ENCODE results near the gene SHB. TPM values are rescaled to one million over a fixed set of nuclear protein-coding genes. Genes with fewer than 3 reads are reported as not detected.
A peak's percentile ranks its signal among the peaks of the same experiment; 100 is the strongest.

Gene SHB
- total and polyA plus RNA-seq, 2 donors = 4.9 to 5.5 TPM

- Histone ChIP-seq H3K4me3 (ENCODE audit: low read length in 2 of 2) (no peak overlapping the region), H3K36me3 (ENCODE audit: control insufficient read depth in 2 of 2, insufficient read depth in 2 of 2, low read length in 1 of 2) (peaks cover 0 to 2% of the 10 kb centered on the region in 2 donors), H3K4me1 (ENCODE audit: control insufficient read depth in 2 of 2, insufficient read depth in 2 of 2, low read length in 2 of 2) (peaks cover 17 to 51% of the 10 kb centered on the region in 2 donors), H3K9me3 (ENCODE audit: control insufficient read depth in 2 of 2, insufficient read depth in 1 of 2, low read length in 1 of 2) (no peaks in the 10 kb centered on the region), H3K27me3 (ENCODE audit: control insufficient read depth in 2 of 2, insufficient read depth in 1 of 2, low read length in 1 of 2) (no peaks in the 10 kb centered on the region), H3K27ac (ENCODE audit: low read depth in 1 of 2, low read length in 1 of 2) (peak overlapping the region; percentile 28 to 46)
- 8% methylated on average over 15 of the region's 15 CpGs for WGBS
- DNase-seq (ENCODE audit: low read depth in 6 of 9, low spot score in 9 of 9) = peak in 7 of 9 donors; percentile 42 to 82 (median 63)
These were observed 74.2 kb downstream of the SHB start for GRCh38 chr9:37994639-37995347.

GRCh38 chr9:37992924-37993349 is 76.1 kb downstream of the SHB start:
- WGBS = 13% methylated on average over 8 of the region's 8 CpGs
- H3K4me1 ChIP-seq (ENCODE audit: control insufficient read depth in 2 of 2, insufficient read depth in 2 of 2, low read length in 2 of 2) = peaks cover 17 to 34% of the 10 kb centered on the region in 2 donors

GRCh38 chr9:37990404-37991015 is 78.5 kb downstream of the SHB start:
- H3K4me1 ChIP-seq (ENCODE audit: control insufficient read depth in 2 of 2, insufficient read depth in 2 of 2, low read length in 2 of 2) = peaks cover 17 to 48% of the 10 kb centered on the region in 2 donors
- H3K27ac ChIP-seq (ENCODE audit: low read depth in 1 of 2, low read length in 1 of 2) = no peak overlapping the region
- H3K4me3 ChIP-seq (ENCODE audit: low read length in 2 of 2) = no peak overlapping the region
- DNase-seq (ENCODE audit: low read depth in 6 of 9, low spot score in 9 of 9) = no peak
- 66% methylated on average over 5 of the region's 5 CpGs for WGBS
- no peaks in the 10 kb centered on the region for H3K27me3 ChIP-seq (ENCODE audit: control insufficient read depth in 2 of 2, insufficient read depth in 1 of 2, low read length in 1 of 2)
- no peaks in the 10 kb centered on the region for H3K9me3 ChIP-seq (ENCODE audit: control insufficient read depth in 2 of 2, insufficient read depth in 1 of 2, low read length in 1 of 2)
- peaks cover 0 to 2% of the 10 kb centered on the region in 2 donors for H3K36me3 ChIP-seq (ENCODE audit: control insufficient read depth in 2 of 2, insufficient read depth in 2 of 2, low read length in 1 of 2)

More at GRCh38 chr9:37992924-37993349, 76.1 kb downstream of the SHB start:
- H3K4me3 ChIP-seq (ENCODE audit: low read length in 2 of 2) = no peak overlapping the region
- H3K9me3 ChIP-seq (ENCODE audit: control insufficient read depth in 2 of 2, insufficient read depth in 1 of 2, low read length in 1 of 2) = no peaks in the 10 kb centered on the region
- H3K27ac ChIP-seq (ENCODE audit: low read depth in 1 of 2, low read length in 1 of 2) = peak overlapping the region in 1 of 2 donors; percentile 71
- DNase-seq (ENCODE audit: low read depth in 6 of 9, low spot score in 9 of 9) = peak in 5 of 9 donors; percentile 23 to 72 (median 40)
- no peaks in the 10 kb centered on the region for H3K27me3 ChIP-seq (ENCODE audit: control insufficient read depth in 2 of 2, insufficient read depth in 1 of 2, low read length in 1 of 2)
- H3K36me3 ChIP-seq (ENCODE audit: control insufficient read depth in 2 of 2, insufficient read depth in 2 of 2, low read length in 1 of 2) = peaks cover 0 to 2% of the 10 kb centered on the region in 2 donors

- no peak for DNase-seq (ENCODE audit: low read depth in 6 of 9, low spot score in 9 of 9)
- no peak overlapping the region for H3K4me3 ChIP-seq (ENCODE audit: low read length in 2 of 2)
- no peaks in the 10 kb centered on the region for H3K9me3 ChIP-seq (ENCODE audit: control insufficient read depth in 2 of 2, insufficient read depth in 1 of 2, low read length in 1 of 2)
- WGBS = 94% methylated on average over 5 of the region's 5 CpGs
- H3K4me1 ChIP-seq (ENCODE audit: control insufficient read depth in 2 of 2, insufficient read depth in 2 of 2, low read length in 2 of 2) = peaks cover 20 to 48% of the 10 kb centered on the region in 2 donors
- H3K27me3 ChIP-seq (ENCODE audit: control insufficient read depth in 2 of 2, insufficient read depth in 1 of 2, low read length in 1 of 2) = no peaks in the 10 kb centered on the region
- H3K27ac ChIP-seq (ENCODE audit: low read depth in 1 of 2, low read length in 1 of 2) = no peak overlapping the region
- peaks cover 0 to 2% of the 10 kb centered on the region in 2 donors for H3K36me3 ChIP-seq (ENCODE audit: control insufficient read depth in 2 of 2, insufficient read depth in 2 of 2, low read length in 1 of 2)
These were observed 79.3 kb downstream of the SHB start for GRCh38 chr9:37989701-37990100.

- no peak for DNase-seq (ENCODE audit: low read depth in 6 of 9, low spot score in 9 of 9)
- 70% methylated on average over 2 of the region's 2 CpGs for WGBS
- Histone ChIP-seq H3K9me3 (ENCODE audit: control insufficient read depth in 2 of 2, insufficient read depth in 1 of 2, low read length in 1 of 2) (no peaks in the 10 kb centered on the region), H3K27me3 (ENCODE audit: control insufficient read depth in 2 of 2, insufficient read depth in 1 of 2, low read length in 1 of 2) (no peaks in the 10 kb centered on the region), H3K4me3 (ENCODE audit: low read length in 2 of 2) (no peak overlapping the region), H3K27ac (ENCODE audit: low read depth in 1 of 2, low read length in 1 of 2) (no peak overlapping the region), H3K4me1 (ENCODE audit: control insufficient read depth in 2 of 2, insufficient read depth in 2 of 2, low read length in 2 of 2) (peaks cover 20 to 49% of the 10 kb centered on the region in 2 donors), H3K36me3 (ENCODE audit: control insufficient read depth in 2 of 2, insufficient read depth in 2 of 2, low read length in 1 of 2) (peaks cover 0 to 2% of the 10 kb centered on the region in 2 donors)
These were observed 80.4 kb downstream of the SHB start for GRCh38 chr9:37988602-37989001.

GRCh38 chr9:37988041-37988440 is 81.0 kb downstream of the SHB start:
- Histone ChIP-seq H3K27ac (ENCODE audit: low read depth in 1 of 2, low read length in 1 of 2) (no peak overlapping the region), H3K4me3 (ENCODE audit: low read length in 2 of 2) (no peak overlapping the region), H3K36me3 (ENCODE audit: control insufficient read depth in 2 of 2, insufficient read depth in 2 of 2, low read length in 1 of 2) (peaks cover 0 to 2% of the 10 kb centered on the region in 2 donors), H3K9me3 (ENCODE audit: control insufficient read depth in 2 of 2, insufficient read depth in 1 of 2, low read length in 1 of 2) (no peaks in the 10 kb centered on the region), H3K4me1 (ENCODE audit: control insufficient read depth in 2 of 2, insufficient read depth in 2 of 2, low read length in 2 of 2) (peaks cover 18 to 53% of the 10 kb centered on the region in 2 donors), H3K27me3 (ENCODE audit: control insufficient read depth in 2 of 2, insufficient read depth in 1 of 2, low read length in 1 of 2) (no peaks in the 10 kb centered on the region)
- WGBS = 94% methylated on average over 5 of the region's 5 CpGs
- DNase-seq (ENCODE audit: low read depth in 6 of 9, low spot score in 9 of 9) = no peak

- Histone ChIP-seq H3K36me3 (ENCODE audit: control insufficient read depth in 2 of 2, insufficient read depth in 2 of 2, low read length in 1 of 2) (peaks cover 0 to under 1% of the 10 kb centered on the region in 2 donors), H3K27me3 (ENCODE audit: control insufficient read depth in 2 of 2, insufficient read depth in 1 of 2, low read length in 1 of 2) (no peaks in the 10 kb centered on the region), H3K4me1 (ENCODE audit: control insufficient read depth in 2 of 2, insufficient read depth in 2 of 2, low read length in 2 of 2) (peaks cover 12 to 51% of the 10 kb centered on the region in 2 donors), H3K9me3 (ENCODE audit: control insufficient read depth in 2 of 2, insufficient read depth in 1 of 2, low read length in 1 of 2) (no peaks in the 10 kb centered on the region), H3K4me3 (ENCODE audit: low read length in 2 of 2) (no peak overlapping the region), H3K27ac (ENCODE audit: low read depth in 1 of 2, low read length in 1 of 2) (no peak overlapping the region)
- no peak for DNase-seq (ENCODE audit: low read depth in 6 of 9, low spot score in 9 of 9)
- 98% methylated on average over 7 of the region's 7 CpGs for WGBS
These were observed 81.5 kb downstream of the SHB start for GRCh38 chr9:37987467-37987981.

GRCh38 chr9:37986771-37987258 is 82.2 kb downstream of the SHB start:
- H3K27ac ChIP-seq (ENCODE audit: low read depth in 1 of 2, low read length in 1 of 2) = no peak overlapping the region

GRCh38 chr9:37986001-37986400 is 83.0 kb downstream of the SHB start:
- Histone ChIP-seq H3K27ac (ENCODE audit: low read depth in 1 of 2, low read length in 1 of 2) (no peak overlapping the region), H3K36me3 (ENCODE audit: control insufficient read depth in 2 of 2, insufficient read depth in 2 of 2, low read length in 1 of 2) (no peaks in the 10 kb centered on the region), H3K4me3 (ENCODE audit: low read length in 2 of 2) (no peak overlapping the region), H3K27me3 (ENCODE audit: control insufficient read depth in 2 of 2, insufficient read depth in 1 of 2, low read length in 1 of 2) (no peaks in the 10 kb centered on the region), H3K9me3 (ENCODE audit: control insufficient read depth in 2 of 2, insufficient read depth in 1 of 2, low read length in 1 of 2) (no peaks in the 10 kb centered on the region), H3K4me1 (ENCODE audit: control insufficient read depth in 2 of 2, insufficient read depth in 2 of 2, low read length in 2 of 2) (peaks cover 11 to 48% of the 10 kb centered on the region in 2 donors)
- 75% methylated on average over 4 of the region's 4 CpGs for WGBS
- no peak for DNase-seq (ENCODE audit: low read depth in 6 of 9, low spot score in 9 of 9)

More at GRCh38 chr9:37986771-37987258, 82.2 kb downstream of the SHB start:
- 84% methylated on average over 15 of the region's 15 CpGs for WGBS
- no peaks in the 10 kb centered on the region for H3K9me3 ChIP-seq (ENCODE audit: control insufficient read depth in 2 of 2, insufficient read depth in 1 of 2, low read length in 1 of 2)
- H3K27me3 ChIP-seq (ENCODE audit: control insufficient read depth in 2 of 2, insufficient read depth in 1 of 2, low read length in 1 of 2) = no peaks in the 10 kb centered on the region
- peaks cover 11 to 48% of the 10 kb centered on the region in 2 donors for H3K4me1 ChIP-seq (ENCODE audit: control insufficient read depth in 2 of 2, insufficient read depth in 2 of 2, low read length in 2 of 2)
- H3K36me3 ChIP-seq (ENCODE audit: control insufficient read depth in 2 of 2, insufficient read depth in 2 of 2, low read length in 1 of 2) = no peaks in the 10 kb centered on the region
- no peak overlapping the region for H3K4me3 ChIP-seq (ENCODE audit: low read length in 2 of 2)
- no peak for DNase-seq (ENCODE audit: low read depth in 6 of 9, low spot score in 9 of 9)
